HG03442 (cell line): ENCODE measurements around the gene FKBP1B.
"Not testable (repeated sequence)": the region's sequence is repeated elsewhere in the genome, so short reads cannot be mapped to it uniquely, and the experiment has no call there.

Experiments used
- ATAC-seq: cut with Tn5 transposase; IDR thresholded peaks from one replicate; pipeline ENCODE4 v1.9.1; 2021; ENCODE audit warnings: mild to moderate bottlenecking, moderate library complexity; ENCODE audit not compliant: unreplicated experiment

FKBP1B gene

GRCh38 chr2:24100732-24101131 lies 51.2 kb downstream of the FKBP1B start:
- not testable (repeated sequence) for ATAC-seq

DNA sequence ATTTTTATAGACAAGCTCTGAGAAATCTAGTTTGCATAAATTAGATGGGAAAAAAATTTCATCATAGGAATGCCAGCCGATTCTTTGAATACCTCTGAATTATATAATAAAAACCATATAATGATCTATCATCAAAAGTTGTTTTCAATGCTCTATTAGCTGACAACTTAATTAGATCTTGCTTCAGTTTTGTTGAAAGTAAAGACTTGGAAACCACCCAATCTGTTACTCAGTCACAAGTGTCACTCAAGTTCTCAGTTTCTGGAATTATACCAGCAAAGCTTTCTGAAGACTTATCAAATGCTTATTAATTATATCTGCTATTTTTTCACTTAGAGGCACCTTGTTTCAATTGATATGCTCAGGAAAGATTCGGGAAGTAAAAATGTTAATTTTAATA lies 52.5 kb downstream of the FKBP1B start:
- ATAC-seq = no peak

GRCh38 chr2:24102677-24103076 lies 53.1 kb downstream of the FKBP1B start:
- ATAC-seq = no peak

DNA sequence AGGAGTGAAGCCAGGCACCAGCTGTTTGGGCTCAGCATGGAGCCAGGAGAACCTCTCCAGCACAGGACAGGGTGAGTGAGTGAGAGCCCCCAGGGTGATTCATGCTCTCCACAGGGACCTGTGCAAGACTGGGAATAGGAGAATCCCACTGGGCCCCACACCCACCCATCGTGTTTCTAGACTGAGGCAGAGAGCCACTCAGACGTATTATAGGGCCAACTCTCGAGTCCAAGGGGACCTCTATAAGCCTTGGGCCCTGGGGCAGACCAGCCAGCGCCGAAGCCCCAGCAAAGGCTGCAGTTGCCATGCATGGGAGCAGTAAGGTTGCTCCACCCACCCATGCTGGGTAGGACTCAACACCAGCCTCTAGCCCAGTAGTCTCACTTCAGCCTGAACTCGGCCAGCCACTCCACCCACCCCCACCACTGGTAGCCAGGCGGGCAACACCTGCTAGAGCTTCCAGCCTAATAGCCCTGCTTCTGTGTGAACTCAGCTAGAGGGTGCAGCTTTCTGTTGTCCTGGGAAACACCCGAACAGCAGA lies 54.6 kb downstream of the FKBP1B start:
- no peak for ATAC-seq

GRCh38 chr2:24104906-24105305 lies 55.4 kb downstream of the FKBP1B start:
- ATAC-seq = no peak

DNA sequence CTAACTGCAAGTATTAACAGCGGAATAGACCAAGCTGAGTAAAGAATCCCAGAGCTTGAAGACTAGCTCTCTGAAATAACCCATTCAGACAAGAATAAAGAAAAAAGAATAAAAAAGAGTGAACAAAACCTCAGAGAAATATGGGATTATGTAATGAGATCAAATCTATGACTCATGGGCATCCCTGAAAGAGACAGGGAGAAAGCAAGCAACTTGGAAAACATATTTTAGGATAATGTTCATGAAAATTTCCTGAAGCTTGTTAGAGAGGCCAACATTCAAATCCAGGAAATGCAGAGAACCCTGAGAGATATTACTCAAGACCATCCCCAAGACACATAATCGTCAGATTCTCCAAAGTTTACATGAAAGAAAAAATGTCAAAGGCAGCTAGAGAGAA lies 56.3 kb downstream of the FKBP1B start:
- no peak for ATAC-seq

- ATAC-seq = no peak
Measured at GRCh38 chr2:24106786-24107185, 57.2 kb downstream of the FKBP1B start.

GRCh38 chr2:24107336-24107735 lies 57.8 kb downstream of the FKBP1B start:
- ATAC-seq = no peak

GRCh38 chr2:24109431-24109830 lies 59.9 kb downstream of the FKBP1B start:
- not testable (repeated sequence) for ATAC-seq

GRCh38 chr2:24110660-24111303 lies 61.2 kb downstream of the FKBP1B start:
- ATAC-seq = no peak

DNA sequence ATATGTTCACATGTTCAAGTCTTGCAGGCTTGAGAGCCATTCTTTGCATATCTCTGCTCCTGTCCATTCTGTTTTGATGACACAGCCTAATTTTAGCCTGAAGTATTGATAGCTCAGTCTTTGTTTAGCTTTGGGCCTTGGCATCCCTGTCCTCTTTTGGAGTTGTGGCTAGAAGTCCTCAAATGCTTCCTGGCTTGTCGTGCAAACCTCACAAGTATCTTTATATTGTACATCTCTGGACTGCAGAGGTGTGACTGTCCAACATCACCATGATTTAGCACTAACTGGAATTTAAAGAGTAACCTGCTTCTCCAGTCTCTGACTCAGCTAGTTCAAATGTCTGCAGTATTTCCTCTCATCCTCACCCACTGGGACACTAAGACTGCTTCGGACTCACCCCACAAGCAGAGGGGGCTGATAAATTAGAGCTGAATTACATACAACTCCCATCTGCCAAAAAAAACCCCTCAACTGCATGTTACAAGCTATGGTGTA lies 61.9 kb downstream of the FKBP1B start:
- ATAC-seq = no peak
